ENCODE results near the gene RPL7A. TPM values are rescaled to one million over a fixed set of nuclear protein-coding genes. Genes with fewer than 3 reads are reported as not detected.

RPL7A gene
- total and polyA plus RNA-seq, 2 of the 13 experiments (the other 11 are each of a cell fraction or from before 2014, with no cell fraction given) = 2,401 to 2,938 TPM

DNA sequence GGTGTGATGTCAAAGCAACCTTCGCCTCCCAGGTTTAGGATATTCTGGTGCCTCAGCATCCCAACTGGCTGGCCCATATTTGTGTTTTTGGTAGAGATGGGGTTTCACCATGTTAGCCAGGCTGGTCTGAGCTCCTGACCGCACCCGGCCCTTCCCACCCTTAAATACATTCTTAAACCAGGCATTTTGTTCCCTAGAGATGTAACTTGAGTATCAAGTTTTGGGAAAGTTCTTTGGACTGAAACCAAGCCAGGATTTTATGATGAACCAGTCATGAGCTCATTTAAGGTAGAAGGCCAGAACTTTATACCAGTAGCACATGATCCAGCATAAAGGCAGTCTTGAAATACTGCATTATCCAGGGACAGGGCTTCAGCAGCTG is 3.5 kb downstream of the RPL7A start:
- Histone ChIP-seq H3K27ac (ENCODE audit: extremely low read length, insufficient read depth, low read length) (no peak overlapping the region), H3K4me3 (replicated peaks in 1 of 3; ENCODE audit: insufficient read depth in 1 of 3, low read depth in 2 of 3, low read length in 3 of 3) (no peak overlapping the region), H3K4me1 (ENCODE audit: insufficient read depth, low read length) (peaks cover 40% of the 10 kb centered on the region), H4K20me1 (ENCODE audit: insufficient read depth, low read length) (peaks cover 19% of the 10 kb centered on the region), H3K9me3 (ENCODE audit: low read length) (no peaks in the 10 kb centered on the region), H3K36me3 (replicated peaks in 1 of 2; ENCODE audit: control insufficient read depth in 1 of 2, insufficient read depth in 2 of 2, low read length in 2 of 2) (peaks cover 18 to 43% of the 10 kb centered on the region in 2 experiments), H2AFZ (ENCODE audit: low read length) (no peak overlapping the region), H3K79me2 (ENCODE audit: insufficient read depth, low read length) (peaks cover 38% of the 10 kb centered on the region), H3K4me2 (ENCODE audit: low read depth, low read length) (no peak overlapping the region), H3K27me3 (ENCODE audit: control insufficient read depth in 1 of 2, insufficient read depth in 2 of 2, low read length in 2 of 2) (no peaks in the 10 kb centered on the region; a peak in 1 of 5 replicates), H3K9ac (ENCODE audit: insufficient read depth, low read depth, low read length) (no peak overlapping the region)
- WGBS (ENCODE audit: low lambda C conversion rate) = 100% methylated on average over 3 of the region's 3 CpGs
- no peak for TF ChIP-seq SOX6 (IDR thresholded peaks at IDR 0.05)
- TF ChIP-seq SOX6 (CRISPR knock-in tag; IDR thresholded peaks at IDR 0.05) = no peak
- no peak for TF ChIP-seq ZC3H13 (CRISPR knock-in tag; IDR thresholded peaks at IDR 0.05)
- TF ChIP-seq YY1 (IDR thresholded peaks at IDR 0.05; ENCODE audit: insufficient read depth, insufficient replicate concordance, low read depth, low read length) = no peak
- no peak for TF ChIP-seq ZFP1 (CRISPR knock-in tag; IDR thresholded peaks at IDR 0.05)
- TF ChIP-seq, protein P1, sequence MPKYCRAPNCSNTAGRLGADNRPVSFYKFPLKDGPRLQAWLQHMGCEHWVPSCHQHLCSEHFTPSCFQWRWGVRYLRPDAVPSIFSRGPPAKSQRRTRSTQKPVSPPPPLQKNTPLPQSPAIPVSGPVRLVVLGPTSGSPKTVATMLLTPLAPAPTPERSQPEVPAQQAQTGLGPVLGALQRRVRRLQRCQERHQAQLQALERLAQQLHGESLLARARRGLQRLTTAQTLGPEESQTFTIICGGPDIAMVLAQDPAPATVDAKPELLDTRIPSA (CRISPR knock-in tag; IDR thresholded peaks at IDR 0.05; ENCODE audit: borderline replicate concordance) = no peak
- no peak for TF ChIP-seq ZNF775 (CRISPR knock-in tag; IDR thresholded peaks at IDR 0.05; ENCODE audit: borderline replicate concordance)
- no peak for TF ChIP-seq ATRX (CRISPR knock-in tag; IDR thresholded peaks at IDR 0.05; ENCODE audit: borderline replicate concordance)
- TF ChIP-seq POLR2AphosphoS5 (IDR thresholded peaks at IDR 0.05; ENCODE audit: low read depth, low read length) = peak; percentile 11; the same call in 1 of the 2 replicates
- no peak for TF ChIP-seq EEA1 (CRISPR knock-in tag; IDR thresholded peaks at IDR 0.05; ENCODE audit: borderline replicate concordance)
- TF ChIP-seq, protein P2, sequence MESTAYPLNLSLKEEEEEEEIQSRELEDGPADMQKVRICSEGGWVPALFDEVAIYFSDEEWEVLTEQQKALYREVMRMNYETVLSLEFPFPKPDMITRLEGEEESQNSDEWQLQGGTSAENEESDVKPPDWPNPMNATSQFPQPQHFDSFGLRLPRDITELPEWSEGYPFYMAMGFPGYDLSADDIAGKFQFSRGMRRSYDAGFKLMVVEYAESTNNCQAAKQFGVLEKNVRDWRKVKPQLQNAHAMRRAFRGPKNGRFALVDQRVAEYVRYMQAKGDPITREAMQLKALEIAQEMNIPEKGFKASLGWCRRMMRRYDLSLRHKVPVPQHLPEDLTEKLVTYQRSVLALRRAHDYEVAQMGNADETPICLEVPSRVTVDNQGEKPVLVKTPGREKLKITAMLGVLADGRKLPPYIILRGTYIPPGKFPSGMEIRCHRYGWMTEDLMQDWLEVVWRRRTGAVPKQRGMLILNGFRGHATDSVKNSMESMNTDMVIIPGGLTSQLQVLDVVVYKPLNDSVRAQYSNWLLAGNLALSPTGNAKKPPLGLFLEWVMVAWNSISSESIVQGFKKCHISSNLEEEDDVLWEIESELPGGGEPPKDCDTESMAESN (CRISPR knock-in tag; conservative IDR thresholded peaks at IDR 0.05) = no peak
- TF ChIP-seq NAIF1 (CRISPR knock-in tag; IDR thresholded peaks at IDR 0.05; ENCODE audit: borderline replicate concordance) = no peak
- 0 out of 2 replicates have a peak, but pooled peaks have one; percentile 7 for TF ChIP-seq HNRNPL (IDR thresholded peaks at IDR 0.05; ENCODE audit: low read depth, low read length)
- 0 out of 2 replicates have a peak, but pooled peaks have one; percentile 25 for TF ChIP-seq MED13 (CRISPR knock-in tag; IDR thresholded peaks at IDR 0.05)
- no TSS peak for BruUV-seq (replicated peaks)
- ChIA-PET CTCF (ENCODE audit: low intra/inter-chr PET ratio, low total read pairs) (no interaction called here), POLR2A (interaction anchor here (1.6 kb wide), 1 partner anchor 321 kb away, joined by 6 read pairs; the partner anchor contains the start of gene GTF3C5)
- in situ Hi-C loops (cut with HindIII; ENCODE audit: extremely low pct_ligation_motif_present, low pct_unique_long_range_greater_than_20kb) = no loop called here
- intact Hi-C loops (cut with micrococcal nuclease; ENCODE audit: unreplicated experiment) = no loop called here
- DNase-seq (ENCODE audit: low spot score) = no peak
- ATAC-seq = no peak
- FAIRE-seq = no peak

Measured in HepG2 (cell line).